Mammary epithelial cell (primary cell): ENCODE measurements around the gene PIR.

ENCODE experiments used
- EZH2 ChIP-seq: IDR thresholded peaks from 2 replicates; pipeline ENCODE4 v1.6.1; 2012; ENCODE audit warnings: low read length, inconsistent platforms, borderline replicate concordance
- TF ChIP-seq, protein P1 (sequence below), 2 donors: IDR thresholded peaks in 1 of 2; conservative IDR thresholded peaks in 1 of 2; 2 replicates each; pipeline ENCODE4 v1.5.1; 2011 to 2012; ENCODE audit warnings: inconsistent platforms in 2 of 2, low read length in 2 of 2, mild to moderate bottlenecking in 2 of 2, control low read depth in 1 of 2, low read depth in 1 of 2; ENCODE audit not compliant: insufficient read depth in 1 of 2; ENCODE audit errors: extremely low read depth in 1 of 2

DNA sequence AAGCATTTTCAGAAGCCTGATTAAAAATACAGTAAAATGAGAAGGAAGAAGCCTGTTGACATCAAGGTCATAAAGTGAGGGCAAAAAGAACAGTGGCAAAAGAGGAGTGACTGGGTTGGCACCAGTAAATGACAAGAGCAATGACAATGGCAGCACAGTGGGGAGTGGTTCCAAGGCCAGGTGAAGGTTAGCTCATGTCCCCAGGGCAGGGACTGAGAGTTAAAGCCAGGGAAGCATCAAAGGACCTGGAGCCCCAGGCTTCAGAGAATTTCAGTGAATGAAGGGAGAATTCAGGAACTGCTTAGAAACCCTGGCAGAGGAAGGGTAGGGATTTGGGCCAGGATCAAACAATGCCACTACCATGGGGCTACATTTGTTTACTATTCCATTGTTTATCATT, 149.0 kb downstream of the PIR start:
- TF ChIP-seq, protein P1, sequence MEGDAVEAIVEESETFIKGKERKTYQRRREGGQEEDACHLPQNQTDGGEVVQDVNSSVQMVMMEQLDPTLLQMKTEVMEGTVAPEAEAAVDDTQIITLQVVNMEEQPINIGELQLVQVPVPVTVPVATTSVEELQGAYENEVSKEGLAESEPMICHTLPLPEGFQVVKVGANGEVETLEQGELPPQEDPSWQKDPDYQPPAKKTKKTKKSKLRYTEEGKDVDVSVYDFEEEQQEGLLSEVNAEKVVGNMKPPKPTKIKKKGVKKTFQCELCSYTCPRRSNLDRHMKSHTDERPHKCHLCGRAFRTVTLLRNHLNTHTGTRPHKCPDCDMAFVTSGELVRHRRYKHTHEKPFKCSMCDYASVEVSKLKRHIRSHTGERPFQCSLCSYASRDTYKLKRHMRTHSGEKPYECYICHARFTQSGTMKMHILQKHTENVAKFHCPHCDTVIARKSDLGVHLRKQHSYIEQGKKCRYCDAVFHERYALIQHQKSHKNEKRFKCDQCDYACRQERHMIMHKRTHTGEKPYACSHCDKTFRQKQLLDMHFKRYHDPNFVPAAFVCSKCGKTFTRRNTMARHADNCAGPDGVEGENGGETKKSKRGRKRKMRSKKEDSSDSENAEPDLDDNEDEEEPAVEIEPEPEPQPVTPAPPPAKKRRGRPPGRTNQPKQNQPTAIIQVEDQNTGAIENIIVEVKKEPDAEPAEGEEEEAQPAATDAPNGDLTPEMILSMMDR (conservative IDR thresholded peaks at IDR 0.05 in 1 of 2, IDR thresholded peaks at IDR 0.05 in 1 of 2; ENCODE audit: extremely low read depth in 1 of 2, insufficient read depth in 1 of 2, low read depth in 1 of 2, low read length in 2 of 2): no peak
- no peak for TF ChIP-seq EZH2
